GM12874 (cell line): ENCODE results near the gene CROCC2.

ENCODE experiments used
- TF ChIP-seq, protein P1 (sequence below): IDR thresholded peaks from 2 replicates; pipeline ENCODE4 v1.5.1; 2011; ENCODE audit warnings: low read depth, mild to moderate bottlenecking, control low read depth, low read length, moderate library complexity; ENCODE audit not compliant: insufficient read depth

CROCC2 gene

DNA sequence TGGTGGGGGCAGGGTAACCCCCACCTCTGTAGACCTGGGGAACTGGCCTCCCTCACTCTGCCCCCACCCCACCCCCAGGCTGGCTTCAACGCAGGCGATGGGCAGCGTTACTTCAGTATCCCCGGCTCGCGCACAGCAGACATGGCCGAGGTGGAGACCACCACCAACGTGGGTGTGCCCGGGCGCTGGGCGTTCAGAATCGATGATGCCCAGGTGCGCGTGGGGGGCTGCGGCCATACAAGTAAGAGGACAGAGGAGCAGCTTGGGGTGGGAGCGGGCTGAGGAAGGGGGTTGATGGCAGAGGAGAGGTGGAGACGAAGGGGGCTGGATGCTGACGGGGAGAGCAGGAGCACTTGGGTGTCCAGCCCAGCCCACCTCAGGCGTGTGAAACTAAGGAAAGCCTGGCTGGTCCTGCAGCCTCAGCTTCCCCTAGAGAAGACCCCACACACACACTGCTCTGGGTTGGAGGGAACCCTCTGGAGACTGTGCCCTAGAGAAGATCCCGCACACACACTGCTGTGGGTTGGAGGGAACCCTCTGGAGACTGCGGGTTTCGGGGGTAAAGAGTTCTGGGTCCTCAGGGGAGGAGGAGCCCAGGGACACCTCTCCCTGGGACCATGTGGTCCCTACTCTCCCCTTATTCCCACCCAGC, 128.5 kb downstream of the CROCC2 start:
- TF ChIP-seq, protein P1, sequence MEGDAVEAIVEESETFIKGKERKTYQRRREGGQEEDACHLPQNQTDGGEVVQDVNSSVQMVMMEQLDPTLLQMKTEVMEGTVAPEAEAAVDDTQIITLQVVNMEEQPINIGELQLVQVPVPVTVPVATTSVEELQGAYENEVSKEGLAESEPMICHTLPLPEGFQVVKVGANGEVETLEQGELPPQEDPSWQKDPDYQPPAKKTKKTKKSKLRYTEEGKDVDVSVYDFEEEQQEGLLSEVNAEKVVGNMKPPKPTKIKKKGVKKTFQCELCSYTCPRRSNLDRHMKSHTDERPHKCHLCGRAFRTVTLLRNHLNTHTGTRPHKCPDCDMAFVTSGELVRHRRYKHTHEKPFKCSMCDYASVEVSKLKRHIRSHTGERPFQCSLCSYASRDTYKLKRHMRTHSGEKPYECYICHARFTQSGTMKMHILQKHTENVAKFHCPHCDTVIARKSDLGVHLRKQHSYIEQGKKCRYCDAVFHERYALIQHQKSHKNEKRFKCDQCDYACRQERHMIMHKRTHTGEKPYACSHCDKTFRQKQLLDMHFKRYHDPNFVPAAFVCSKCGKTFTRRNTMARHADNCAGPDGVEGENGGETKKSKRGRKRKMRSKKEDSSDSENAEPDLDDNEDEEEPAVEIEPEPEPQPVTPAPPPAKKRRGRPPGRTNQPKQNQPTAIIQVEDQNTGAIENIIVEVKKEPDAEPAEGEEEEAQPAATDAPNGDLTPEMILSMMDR = no peak

DNA sequence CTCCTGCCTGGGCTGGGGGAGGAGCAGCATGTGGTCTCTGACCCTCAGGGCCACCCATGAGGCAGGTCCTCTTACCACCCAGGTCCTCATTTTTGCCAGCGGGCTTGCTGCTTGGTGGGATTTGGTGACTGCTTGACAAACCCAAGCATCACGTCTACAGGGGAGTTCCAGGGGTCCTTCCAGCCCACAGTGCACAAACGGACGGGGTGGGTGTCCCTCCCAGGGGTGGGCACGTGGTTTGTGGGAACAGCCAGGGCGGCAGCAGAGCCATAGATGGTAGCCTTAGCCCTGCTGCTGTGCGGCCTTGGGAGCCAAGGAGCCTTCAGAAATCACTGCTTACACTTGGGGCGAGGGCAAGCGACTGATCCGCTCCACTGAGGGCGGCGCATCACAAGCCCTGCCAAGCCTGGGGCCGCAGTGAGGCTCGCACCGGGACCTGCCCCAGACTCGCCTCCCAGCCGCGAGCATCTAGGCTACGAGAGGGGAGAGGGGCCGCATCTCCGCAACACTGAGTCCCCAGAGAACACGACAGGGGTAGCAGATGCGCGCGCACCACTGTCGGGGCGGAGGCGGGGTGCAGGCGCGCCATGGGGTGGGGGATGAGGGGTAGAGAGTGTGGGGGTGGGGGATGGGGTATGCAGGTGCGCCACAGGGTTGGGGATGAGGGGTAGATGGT, 129.1 kb downstream of the CROCC2 start:
- TF ChIP-seq, protein P1 = no peak

DNA sequence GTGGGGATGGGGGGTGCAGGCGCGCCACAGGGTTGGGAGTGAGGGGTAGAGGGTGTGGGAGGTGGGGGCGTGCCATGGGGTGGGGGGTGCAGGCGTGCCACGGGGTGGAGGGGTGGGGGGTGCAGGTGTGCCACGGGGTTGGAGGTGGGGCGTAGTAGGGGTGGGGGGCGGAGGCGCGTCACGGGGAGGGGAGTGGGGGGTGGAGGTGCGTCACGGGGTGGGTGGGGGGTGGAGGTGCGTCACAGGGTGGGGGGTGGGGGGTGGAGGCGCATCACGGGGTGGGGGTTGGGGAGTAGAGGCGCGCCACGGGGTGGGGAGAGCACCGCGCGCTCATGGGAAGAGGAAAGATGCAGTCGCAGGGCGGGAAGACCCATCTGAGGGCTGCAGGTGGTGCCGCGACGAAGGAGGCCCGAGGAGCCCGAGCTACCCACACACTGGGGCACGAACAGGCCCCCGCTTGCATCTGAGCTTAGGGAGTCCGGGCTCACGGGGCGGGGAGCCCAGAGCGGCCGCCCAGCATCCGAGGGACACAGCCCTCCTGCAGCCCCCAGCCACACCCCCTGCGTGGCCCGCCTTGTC, 129.8 kb downstream of the CROCC2 start:
- TF ChIP-seq, protein P1 = no peak

DNA sequence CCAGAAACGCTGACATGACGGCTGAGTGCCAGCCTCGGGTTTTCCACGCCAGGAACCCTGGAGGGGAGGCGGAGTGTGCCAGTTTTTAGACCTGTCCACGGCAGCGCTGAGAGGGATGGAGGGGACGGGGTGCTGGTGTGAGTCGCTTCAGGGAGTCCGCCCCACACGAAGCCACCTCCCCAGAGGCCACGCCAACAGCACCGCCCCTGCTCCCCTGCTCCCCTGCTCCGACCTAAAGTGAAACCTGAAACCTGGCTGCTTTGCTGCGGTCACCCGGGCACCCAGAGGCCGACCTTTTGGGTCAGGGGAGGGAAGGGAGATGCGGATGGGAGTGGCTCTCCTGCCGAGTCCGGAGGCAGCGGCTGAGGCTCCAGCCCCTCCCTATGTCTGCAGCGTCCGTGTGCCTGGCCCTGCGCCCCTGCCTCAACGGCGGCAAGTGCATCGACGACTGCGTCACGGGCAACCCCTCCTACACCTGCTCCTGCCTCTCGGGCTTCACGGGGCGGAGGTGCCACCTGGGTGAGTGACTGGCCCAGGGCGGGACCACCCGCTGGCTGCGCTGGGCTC, 130.3 kb downstream of the CROCC2 start:
- TF ChIP-seq, protein P1 = no peak

- TF ChIP-seq, protein P1 = no peak
These were observed 130.9 kb downstream of the CROCC2 start for GRCh38 chr2:241036964-241037421.

- TF ChIP-seq, protein P1 = no peak
These were observed 131.4 kb downstream of the CROCC2 start for GRCh38 chr2:241037498-241037897.
